A673 (cell line): ENCODE data around the gene GNG3. TPM values are rescaled to one million over a fixed set of nuclear protein-coding genes. Genes with fewer than 3 reads are reported as not detected.

Experiments used
- BruUV-seq: library from RNA; stranded (reverse); fragments of 400-500 nt; replicated peaks from 2 replicates; lab custom pipeline; 2021; lab: Mats Ljungman, UMichigan
- CTCF ChIA-PET: fragments of 300-600 bp; sonication (Branson Sonifier 250); formaldehyde crosslinking; loops from one replicate; lab custom pipeline; 2022; ENCODE audit warnings: antibody characterized with exemption; lab: Charles Lee
- POLR2A ChIA-PET: fragments of 300-600 bp; sonication (Branson Sonifier 250); formaldehyde crosslinking; loops from one replicate; lab custom pipeline; 2022; ENCODE audit warnings: antibody characterized with exemption; ENCODE audit not compliant: low non-redundant PET; lab: Charles Lee
- DNase-seq: peaks from one replicate; pipeline ENCODE4 v3.0.0-alpha.2; 2015; ENCODE audit warnings: low spot score
- H3K27ac ChIP-seq: fragments of 200-600 bp; sonication (generic); 2 replicates; pipeline ENCODE4 v1.5.1; 2016; ENCODE audit warnings: mixed run types, low read depth, mild to moderate bottlenecking, mixed read lengths, antibody characterized with exemption, low read length; ENCODE audit not compliant: poor library complexity, severe bottlenecking
- H3K27me3 ChIP-seq: fragments of 200-600 bp; sonication (generic); replicated peaks from 2 replicates; pipeline ENCODE4 v1.6.1; 2017; ENCODE audit warnings: mixed run types, low read depth, mild to moderate bottlenecking, mixed read lengths, antibody characterized with exemption, low read length; ENCODE audit not compliant: insufficient read depth, poor library complexity
- H3K36me3 ChIP-seq: fragments of 200-600 bp; sonication (generic); 2 replicates; pipeline ENCODE4 v1.6.1; 2016; ENCODE audit warnings: mixed run types, mild to moderate bottlenecking, mixed read lengths, antibody characterized with exemption, low read length; ENCODE audit not compliant: insufficient read depth, poor library complexity, severe bottlenecking
- H3K4me1 ChIP-seq: fragments of 200-600 bp; sonication (generic); 2 replicates; pipeline ENCODE4 v1.6.1; 2017; ENCODE audit warnings: mixed run types, mild to moderate bottlenecking, mixed read lengths, antibody characterized with exemption, low read length; ENCODE audit not compliant: insufficient read depth, poor library complexity, severe bottlenecking
- H3K4me3 ChIP-seq: fragments of 200-600 bp; sonication (generic); 2 replicates; pipeline ENCODE4 v1.5.1; 2016; ENCODE audit warnings: low read depth, mixed run types, mild to moderate bottlenecking, mixed read lengths, low read length; ENCODE audit not compliant: poor library complexity, severe bottlenecking
- H3K9me3 ChIP-seq: fragments of 200-600 bp; sonication (generic); 2 replicates; pipeline ENCODE4 v1.6.1; 2016; ENCODE audit warnings: mixed run types, low read depth, mild to moderate bottlenecking, mixed read lengths, antibody characterized with exemption, low read length; ENCODE audit not compliant: poor library complexity, severe bottlenecking
- CTCF ChIP-seq: fragments of 300-800, 200-600 bp; sonication (generic); conservative IDR thresholded peaks from 2 replicates; pipeline ENCODE4 v1.5.1; 2017; ENCODE audit warnings: low read depth, mild to moderate bottlenecking, antibody characterized with exemption, low read length, moderate library complexity, mixed read lengths
- EZH2 ChIP-seq: fragments of 200-600 bp; sonication (generic); IDR thresholded peaks from 2 replicates; pipeline ENCODE4 v1.6.1; 2017; ENCODE audit warnings: borderline replicate concordance, low read depth, mild to moderate bottlenecking, mixed read lengths, antibody characterized with exemption, low read length; ENCODE audit not compliant: poor library complexity, severe bottlenecking
- intact Hi-C: fragments of 100-400 bp; cut with micrococcal nuclease; formaldehyde crosslinking; loops from one replicate; pipeline ENCODE4 v1.10.0; 2022; ENCODE audit not compliant: unreplicated experiment
- total RNA-seq: library from RNA; stranded (reverse); gene quantifications from 2 replicates; pipeline ENCODE4 v1.2.3, GENCODE V29; 2021

GNG3 gene
- total RNA-seq, 1 experiment from 2014 or later = 0.45 TPM

GRCh38 chr11:62705413-62705812, 2.1 kb upstream of the GNG3 start:
- Histone ChIP-seq H3K4me1 (peaks cover 37% of the 10 kb centered on the region), H3K9me3 (no peaks in the 10 kb centered on the region), H3K27ac (peak overlapping the region; percentile 75), H3K36me3 (peaks cover 16% of the 10 kb centered on the region), H3K27me3 (no peaks in the 10 kb centered on the region), H3K4me3 (peak overlapping the region; percentile 65)
- no peak for TF ChIP-seq CTCF
- no peak for TF ChIP-seq EZH2
- POLR2A ChIA-PET = interaction anchor here (1.6 kb wide), 1 partner anchor 40 kb away, joined by 5 read pairs; the partner anchor contains the start of genes C11orf98 and CSKMT
- no TSS peak for BruUV-seq
- intact Hi-C loops = loop anchor here (5.0 kb wide), 2 partner anchors 113 to 308 kb away; partner anchors contain the start of gene TUT1
- CTCF ChIA-PET = interaction anchor here (0.5 kb wide), 1 partner anchor 69 kb away, joined by 7 read pairs; no protein-coding TSS in a partner anchor
- DNase-seq = no peak

GRCh38 chr11:62705880-62706849, 1.3 kb upstream of the GNG3 start:
- Histone ChIP-seq H3K27me3 (no peaks in the 10 kb centered on the region), H3K4me3 (peak overlapping the region; percentile 65), H3K4me1 (peaks cover 38% of the 10 kb centered on the region), H3K27ac (peak overlapping the region; percentile 75), H3K9me3 (no peaks in the 10 kb centered on the region), H3K36me3 (peaks cover 18% of the 10 kb centered on the region)
- intact Hi-C loops = loop anchor here (5.0 kb wide), 2 partner anchors 114 to 309 kb away; partner anchors contain the start of gene TUT1
- ChIA-PET POLR2A (interaction anchor here (1.6 kb wide), 1 partner anchor 41 kb away, joined by 5 read pairs; the partner anchor contains the start of genes C11orf98 and CSKMT), CTCF (interaction anchor here (0.5 to 0.7 kb wide), 4 partner anchors 9 to 371 kb away, joined by 3 to 9 read pairs (median 8); no protein-coding TSS in a partner anchor)
- no peak for TF ChIP-seq CTCF
- no peak for TF ChIP-seq EZH2
- TSS peak; percentile 24 for BruUV-seq
- peak; percentile 99 for DNase-seq

GRCh38 chr11:62706850-62707247, 627 bp upstream of the GNG3 start:
- H3K9me3 ChIP-seq = no peaks in the 10 kb centered on the region
- POLR2A ChIA-PET = interaction anchor here (1.6 kb wide), 1 partner anchor 42 kb away, joined by 5 read pairs; the partner anchor contains the start of genes C11orf98 and CSKMT
- intact Hi-C loops = loop anchor here (5.0 kb wide), 2 partner anchors 115 to 310 kb away; partner anchors contain the start of gene TUT1
- H3K27me3 ChIP-seq = no peaks in the 10 kb centered on the region
- peaks cover 18% of the 10 kb centered on the region for H3K36me3 ChIP-seq
- TF ChIP-seq EZH2 (no peak), CTCF (no peak)
- peak overlapping the region; percentile 75 for H3K27ac ChIP-seq
- no peak for DNase-seq
- CTCF ChIA-PET = interaction anchor here (0.6 to 0.7 kb wide), 2 partner anchors 63 to 371 kb away, joined by 8 to 9 read pairs; no protein-coding TSS in a partner anchor
- no TSS peak for BruUV-seq
- peak overlapping the region; percentile 65 for H3K4me3 ChIP-seq
- peaks cover 38% of the 10 kb centered on the region for H3K4me1 ChIP-seq
